HG02642 (cell line): ENCODE measurements around the gene SRP9.
"Not testable (repeated sequence)": the region's sequence is repeated elsewhere in the genome, so short reads cannot be mapped to it uniquely, and the experiment has no call there.

Experiments
- ATAC-seq: cut with Tn5 transposase; IDR thresholded peaks from one replicate; pipeline ENCODE4 v1.9.1; 2021; ENCODE audit warnings: mild to moderate bottlenecking; ENCODE audit not compliant: unreplicated experiment, poor library complexity

Gene SRP9

GRCh38 chr1:225754940-225755641 is 22.5 kb upstream of the SRP9 start:
- ATAC-seq: no peak

- no peak for ATAC-seq
These were observed 21.8 kb upstream of the SRP9 start for GRCh38 chr1:225755671-225756319.

- no peak for ATAC-seq
These were observed 19.5 kb upstream of the SRP9 start for GRCh38 chr1:225757927-225758656.

- not testable (repeated sequence) for ATAC-seq
These were observed 17.7 kb upstream of the SRP9 start for GRCh38 chr1:225759972-225760371.

GRCh38 chr1:225760531-225760930 is 17.1 kb upstream of the SRP9 start:
- no peak for ATAC-seq

- not testable (repeated sequence) for ATAC-seq
These were observed 16.2 kb upstream of the SRP9 start for GRCh38 chr1:225761395-225761794.

GRCh38 chr1:225762002-225762441 is 15.6 kb upstream of the SRP9 start:
- no peak for ATAC-seq

- ATAC-seq: no peak
These were observed 15.2 kb upstream of the SRP9 start for GRCh38 chr1:225762444-225762843.

- no peak for ATAC-seq
These were observed 13.7 kb upstream of the SRP9 start for GRCh38 chr1:225763716-225764548.

GRCh38 chr1:225765982-225766674 is 11.5 kb upstream of the SRP9 start:
- no peak for ATAC-seq

GRCh38 chr1:225766967-225767633 is 10.5 kb upstream of the SRP9 start:
- ATAC-seq: no peak

GRCh38 chr1:225767634-225768540 is 9.7 kb upstream of the SRP9 start:
- no peak for ATAC-seq

GRCh38 chr1:225768662-225769426 is 8.8 kb upstream of the SRP9 start:
- no peak for ATAC-seq

- ATAC-seq: no peak
These were observed 7.9 kb upstream of the SRP9 start for GRCh38 chr1:225769687-225770086.

- no peak for ATAC-seq
These were observed 6.9 kb upstream of the SRP9 start for GRCh38 chr1:225770561-225771248.

- no peak for ATAC-seq
These were observed 5.8 kb upstream of the SRP9 start for GRCh38 chr1:225771661-225772322.
